SIG-M5 treated with dmso at 0.1 percent for 504 hours (cell line): ENCODE measurements around the gene ORM2.
"Not testable (repeated sequence)": the region's sequence is repeated elsewhere in the genome, so short reads cannot be mapped to it uniquely, and the experiment has no call there.

Source experiments
- DNase-seq: peaks from one replicate; lab custom pipeline; 2025; ENCODE audit not compliant: unreplicated experiment; lab: John Stamatoyannopoulos, UW

Gene ORM2

DNA sequence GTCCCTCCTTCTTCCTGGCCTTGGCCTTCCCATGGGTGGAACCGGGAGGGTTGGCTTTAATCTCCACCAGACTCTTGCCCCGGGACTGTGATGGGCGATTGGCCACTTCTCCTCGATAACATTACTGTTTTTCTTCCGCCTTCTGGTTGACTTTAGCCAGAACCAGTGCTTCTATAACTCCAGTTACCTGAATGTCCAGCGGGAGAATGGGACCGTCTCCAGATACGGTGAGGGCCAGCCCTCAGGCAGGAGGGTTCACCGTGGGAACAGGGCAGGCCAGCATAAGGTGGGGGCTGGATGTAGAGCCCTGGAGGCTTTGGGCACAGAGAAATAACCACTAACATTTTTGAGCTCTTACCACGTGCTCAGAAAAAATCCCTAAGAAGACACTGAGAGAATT, 967 bp downstream of the ORM2 start:
- DNase-seq = no peak

DNA sequence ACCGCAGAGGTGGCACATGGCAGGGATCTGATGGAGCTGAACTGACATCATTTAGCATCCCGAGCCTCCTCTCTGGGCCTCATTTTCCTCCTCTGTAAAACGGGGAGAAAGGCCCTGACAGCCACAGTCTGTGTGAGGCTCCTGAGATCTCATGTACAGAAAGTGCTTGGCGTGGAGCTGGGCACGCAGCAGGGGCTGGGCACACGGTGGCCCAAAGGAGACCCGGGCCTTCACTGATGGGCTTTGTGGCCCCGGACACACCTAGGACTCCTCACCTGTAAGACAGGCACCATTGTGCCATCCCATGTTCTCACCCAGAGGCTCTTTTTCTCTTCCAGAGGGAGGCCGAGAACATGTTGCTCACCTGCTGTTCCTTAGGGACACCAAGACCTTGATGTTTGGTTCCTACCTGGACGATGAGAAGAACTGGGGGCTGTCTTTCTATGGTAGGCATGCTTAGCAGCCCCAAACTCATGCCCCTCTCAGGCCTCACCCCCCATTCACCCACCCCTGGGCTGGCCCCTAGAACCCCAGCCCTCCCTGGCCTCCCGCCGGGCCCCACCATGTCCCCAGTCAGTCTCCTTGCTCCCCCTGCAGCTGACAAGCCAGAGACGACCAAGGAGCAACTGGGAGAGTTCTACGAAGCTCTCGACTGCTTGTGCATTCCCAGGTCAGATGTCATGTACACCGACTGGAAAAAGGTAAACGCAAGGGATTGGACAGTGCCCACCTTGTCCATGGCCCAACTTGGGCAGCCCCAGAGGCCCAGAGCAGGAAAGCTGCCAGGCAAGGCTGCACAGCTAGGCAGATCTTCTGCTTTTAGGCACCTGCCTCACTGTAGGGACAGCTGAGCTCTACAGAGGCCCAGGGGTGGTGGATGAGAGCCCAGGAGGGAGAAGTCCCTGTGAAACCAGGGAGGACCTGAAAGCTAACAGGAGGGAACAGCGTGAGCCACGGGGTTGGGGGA, 1.8 kb downstream of the ORM2 start:
- not testable (repeated sequence) for DNase-seq

DNA sequence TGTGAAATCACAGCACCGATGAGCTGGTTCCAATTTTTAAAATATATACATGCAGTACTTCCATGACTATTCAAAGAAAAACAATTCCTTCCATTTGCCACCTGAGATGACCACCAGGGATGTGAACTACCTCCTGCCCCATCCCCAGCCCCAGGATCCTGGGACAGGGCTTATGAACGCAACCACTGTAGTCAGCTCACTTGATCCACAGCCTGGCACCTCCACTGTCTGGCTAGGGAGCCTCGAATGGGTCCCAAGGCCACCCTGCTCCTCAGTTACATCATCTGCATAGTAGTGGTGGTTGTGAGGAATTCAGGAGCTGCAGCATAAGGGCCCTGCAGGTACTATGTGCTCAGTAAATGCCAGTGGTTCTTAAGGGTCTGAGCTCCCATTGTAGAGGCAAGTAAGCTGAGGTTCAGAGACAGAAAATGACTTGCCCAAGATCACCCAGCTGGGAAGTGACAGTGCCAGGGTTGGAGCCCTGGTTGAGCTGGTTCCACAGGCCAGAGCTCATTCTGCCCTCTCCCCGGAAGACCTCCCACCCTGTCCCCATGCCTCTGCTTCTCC, 2.9 kb downstream of the ORM2 start:
- not testable (repeated sequence) for DNase-seq

DNA sequence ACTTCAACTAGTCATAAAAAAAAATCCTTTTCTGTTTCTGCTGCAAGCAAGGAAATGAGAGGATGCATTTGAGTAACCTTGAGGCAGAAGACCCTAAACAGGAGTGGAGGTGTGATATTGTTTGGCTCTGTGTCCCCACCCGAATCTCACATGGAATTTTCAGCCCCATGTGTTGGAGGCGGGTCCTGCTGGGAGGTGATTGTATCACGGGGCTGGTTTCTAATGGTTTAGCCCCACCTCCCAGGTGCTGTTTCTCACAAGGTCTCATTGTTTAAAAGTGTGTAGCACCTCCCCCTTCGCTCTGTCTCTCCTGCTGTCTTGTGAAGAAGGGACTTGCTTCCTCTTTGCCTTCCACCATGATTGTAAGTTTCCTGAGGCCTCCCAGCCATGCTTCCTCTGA, 4.0 kb downstream of the ORM2 start:
- not testable (repeated sequence) for DNase-seq

DNA sequence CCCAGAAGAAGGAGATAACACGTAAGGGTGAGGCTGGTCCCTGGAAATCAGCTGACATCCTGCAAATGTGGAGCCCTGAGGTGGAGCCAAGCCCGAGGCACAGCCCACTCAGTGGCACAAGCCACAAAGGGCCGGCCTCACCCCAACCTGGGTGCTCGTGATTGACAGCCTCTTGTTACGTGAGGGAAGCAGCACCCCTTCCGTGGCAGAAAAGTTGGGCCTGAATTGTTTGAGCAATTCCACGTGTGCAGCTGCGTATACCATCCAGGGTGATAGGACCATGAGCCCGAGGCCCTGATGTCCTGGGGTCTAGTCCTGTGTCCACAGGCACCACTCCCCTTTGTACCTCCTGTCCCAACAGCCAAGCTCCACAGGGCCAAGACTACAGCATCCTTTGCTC, 4.8 kb downstream of the ORM2 start:
- DNase-seq = no peak

DNA sequence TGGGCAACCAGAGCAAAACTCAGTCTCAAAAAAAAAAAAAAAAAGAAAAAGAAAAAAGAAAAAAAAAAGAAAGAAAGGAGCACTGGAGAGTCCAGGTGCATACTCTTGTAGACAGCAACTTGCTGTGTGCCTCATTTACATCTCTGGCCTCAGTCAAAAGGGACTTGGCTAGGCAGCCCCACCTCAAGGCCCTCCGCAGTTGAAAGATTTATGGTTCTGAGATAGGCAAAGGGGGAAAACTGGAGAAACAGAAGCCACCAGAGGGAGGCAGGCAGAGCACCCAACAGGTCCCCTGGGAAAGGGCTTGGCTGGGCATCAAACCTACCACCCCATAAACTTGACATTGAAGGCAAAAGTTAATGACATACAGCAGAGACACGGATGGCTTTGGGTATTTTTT, 6.1 kb downstream of the ORM2 start:
- DNase-seq = no peak

DNA sequence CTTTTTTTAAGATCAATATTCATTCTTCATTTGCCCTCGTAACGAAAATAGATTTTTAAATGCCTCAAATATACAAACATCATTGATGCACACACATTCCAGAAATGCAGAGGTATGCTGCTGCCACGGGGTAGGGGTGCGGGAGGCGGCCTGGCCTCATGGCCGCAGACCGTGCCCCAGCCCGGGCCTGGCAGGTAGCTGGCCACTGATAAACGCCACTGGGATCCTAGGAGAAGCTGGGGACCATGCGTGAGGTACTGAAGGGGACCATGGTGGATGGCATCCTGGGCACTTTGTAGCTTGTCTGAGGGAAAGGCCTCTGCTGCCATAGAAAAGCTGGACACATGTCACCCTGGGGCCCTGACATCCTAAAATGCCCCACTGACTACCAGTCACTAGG, 6.5 kb downstream of the ORM2 start:
- no peak for DNase-seq

DNA sequence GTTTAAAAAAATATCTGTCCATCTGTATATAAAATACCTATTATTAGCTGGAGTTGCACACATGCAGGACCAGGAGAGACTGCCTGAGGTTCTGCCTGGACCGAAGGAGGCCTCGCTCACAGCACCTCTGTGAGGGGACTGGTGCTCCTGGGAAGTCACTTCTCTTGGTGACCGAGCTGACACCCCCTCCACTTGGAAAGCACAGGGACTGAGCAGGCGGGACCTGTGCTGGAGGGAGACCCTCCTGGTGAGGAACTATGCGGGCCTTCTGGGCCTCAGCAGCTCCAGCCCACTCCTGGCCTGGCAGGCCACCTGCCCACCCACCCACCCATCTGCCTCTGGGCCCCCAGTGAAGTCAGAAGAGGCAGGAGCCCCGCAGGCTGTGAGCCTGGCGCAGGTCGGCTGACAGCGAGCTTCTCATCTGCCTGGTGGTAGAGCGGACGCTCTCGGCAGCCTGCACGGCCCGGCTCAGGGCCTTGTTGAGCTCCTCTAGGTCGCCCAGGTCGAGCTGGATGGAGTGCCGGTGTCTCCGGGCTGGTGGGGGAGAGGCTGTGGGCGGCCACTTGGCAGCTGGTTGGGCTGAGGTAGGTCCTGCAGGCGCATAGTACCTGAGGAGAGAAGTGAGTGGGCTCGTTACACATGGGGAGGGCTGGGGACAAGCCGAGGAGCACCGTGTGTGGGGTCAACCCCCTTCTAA, 7.2 kb downstream of the ORM2 start:
- no peak for DNase-seq

DNA sequence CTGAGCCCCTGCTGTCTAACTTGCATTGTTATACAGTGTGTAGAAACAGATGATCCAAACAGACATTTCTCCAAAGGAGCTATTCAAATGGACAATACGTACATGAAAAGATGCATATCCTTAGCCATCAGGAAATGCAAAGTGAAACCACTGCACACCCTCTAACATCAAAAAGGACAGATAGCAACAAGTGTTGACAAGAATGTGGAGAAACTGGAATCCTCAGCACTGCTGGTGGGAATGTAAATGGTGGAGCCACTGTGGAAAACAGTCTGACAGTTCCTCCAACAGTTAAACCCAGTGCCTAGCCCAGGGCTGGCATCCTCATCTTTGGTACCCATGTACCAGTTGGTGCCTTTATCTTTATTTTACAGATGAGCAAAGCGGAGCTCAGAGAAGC, 8.5 kb downstream of the ORM2 start:
- no peak for DNase-seq

DNA sequence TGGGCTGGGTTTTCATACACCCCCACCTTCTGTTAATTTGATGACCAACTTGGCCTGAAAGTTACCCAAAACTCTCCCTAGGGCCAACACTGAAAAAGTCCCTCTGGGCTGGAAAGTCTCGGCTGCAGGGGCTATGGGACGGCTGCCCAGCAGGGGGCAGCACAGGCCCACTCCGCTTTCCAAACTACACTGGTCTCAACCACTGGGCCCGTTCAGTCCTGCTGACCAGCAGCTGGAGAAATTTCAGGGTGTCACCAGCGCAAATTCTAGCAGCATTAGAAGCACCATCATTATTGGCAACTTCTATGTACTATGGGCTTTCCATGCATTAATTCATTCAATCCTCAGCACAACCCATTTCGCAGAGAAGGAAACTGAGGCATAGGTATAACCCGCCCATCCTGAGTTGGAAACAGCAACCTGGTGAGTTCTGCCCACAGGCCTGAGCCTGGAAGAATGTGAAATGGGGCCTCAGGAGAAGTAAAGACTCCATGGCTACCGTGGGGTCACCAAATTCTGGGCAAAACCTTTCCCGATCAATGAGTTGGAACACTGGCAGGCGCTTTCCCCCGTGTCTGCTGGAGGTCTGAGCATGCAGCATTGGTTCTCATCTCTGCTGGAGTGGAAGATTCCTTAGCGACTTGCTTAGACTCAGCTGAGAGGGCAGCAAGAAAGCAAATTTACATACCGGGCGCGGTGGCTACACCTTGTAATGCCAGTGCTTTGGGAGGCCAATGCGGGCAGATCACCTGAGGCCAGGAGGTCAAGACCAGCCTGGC, 9.7 kb downstream of the ORM2 start:
- DNase-seq = peak; percentile 38

DNA sequence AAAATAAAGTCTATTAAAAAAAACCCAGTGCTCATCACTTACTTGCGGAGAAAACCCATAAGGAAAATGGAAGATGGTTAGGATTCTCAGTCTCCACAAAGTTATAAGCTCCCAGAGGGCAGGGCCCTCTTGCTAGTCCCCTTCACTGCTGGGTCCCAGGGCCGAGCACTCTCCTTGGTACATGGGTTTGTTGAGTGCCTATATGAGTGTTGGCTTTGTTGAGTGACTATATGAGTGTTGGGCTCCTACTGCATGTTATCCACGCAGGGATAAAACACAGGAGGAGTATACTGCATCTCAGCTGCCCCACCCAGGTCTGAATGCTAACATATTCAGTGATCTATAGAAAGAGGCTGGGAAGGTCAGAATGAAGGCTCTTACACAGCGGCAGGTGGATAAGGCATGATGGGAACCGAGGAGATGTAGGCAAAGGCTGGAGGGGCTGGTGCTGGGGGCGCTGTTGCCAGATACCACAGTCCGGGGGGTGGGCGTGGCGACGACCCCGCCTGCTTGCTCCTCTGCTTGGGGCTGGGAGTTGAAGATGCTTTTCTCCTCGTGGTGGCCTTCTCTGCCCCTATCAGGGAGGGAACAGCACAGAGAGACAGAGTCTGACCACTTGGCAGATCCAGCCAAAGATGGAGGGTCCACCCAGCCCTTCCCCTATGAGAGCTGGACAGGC, 11.6 kb downstream of the ORM2 start:
- no peak for DNase-seq

DNA sequence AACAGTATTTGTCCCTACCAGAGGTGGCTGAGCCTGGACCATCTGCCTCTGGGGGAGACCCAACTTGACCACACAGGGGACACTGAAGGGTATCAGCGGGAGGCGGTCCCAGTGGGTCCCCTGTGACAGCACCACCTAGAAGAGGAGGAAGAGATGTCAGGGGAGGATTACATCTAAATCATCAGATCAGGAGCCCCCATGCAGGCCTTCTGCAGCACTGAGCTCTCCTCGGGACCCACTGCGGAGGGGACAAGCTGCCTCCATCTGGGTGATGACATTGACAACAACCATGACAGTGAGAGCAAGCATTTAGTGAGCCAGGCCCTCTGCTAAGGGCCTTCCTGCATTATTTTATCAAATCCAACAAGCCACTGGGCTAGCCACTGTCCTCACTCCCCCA, 12.3 kb downstream of the ORM2 start:
- DNase-seq = no peak

DNA sequence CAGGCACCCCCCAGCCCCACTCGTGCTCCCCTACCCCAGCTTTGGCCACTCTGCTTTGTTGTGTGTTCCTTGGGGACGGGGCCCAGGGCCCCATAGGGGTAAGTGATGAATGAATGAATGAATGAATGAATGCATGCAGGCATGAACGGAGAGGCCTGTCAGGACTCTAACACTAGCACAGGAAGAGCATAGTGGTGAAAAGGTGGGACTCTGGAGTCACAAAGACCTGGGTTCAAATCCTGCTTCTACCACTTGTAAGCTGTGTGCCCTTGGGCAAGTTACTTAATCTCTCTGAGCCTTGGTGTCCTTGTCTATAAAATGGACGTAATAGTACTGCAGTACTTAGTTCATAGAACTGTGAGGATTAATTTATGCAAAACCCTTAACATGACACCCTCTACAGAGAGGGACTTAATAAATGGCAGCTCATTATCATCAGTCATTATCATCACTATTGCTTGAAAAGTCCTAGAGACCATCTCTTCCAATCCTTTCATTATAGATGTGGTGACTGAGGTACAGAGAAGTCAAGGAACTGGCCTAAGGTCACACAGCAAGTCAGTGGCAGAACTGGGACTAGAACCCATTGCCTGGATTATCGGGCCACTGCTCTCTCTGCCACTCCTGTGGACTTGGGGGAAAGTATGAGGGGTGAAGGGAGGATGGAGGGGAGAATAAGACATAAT, 13.2 kb downstream of the ORM2 start:
- no peak for DNase-seq

DNA sequence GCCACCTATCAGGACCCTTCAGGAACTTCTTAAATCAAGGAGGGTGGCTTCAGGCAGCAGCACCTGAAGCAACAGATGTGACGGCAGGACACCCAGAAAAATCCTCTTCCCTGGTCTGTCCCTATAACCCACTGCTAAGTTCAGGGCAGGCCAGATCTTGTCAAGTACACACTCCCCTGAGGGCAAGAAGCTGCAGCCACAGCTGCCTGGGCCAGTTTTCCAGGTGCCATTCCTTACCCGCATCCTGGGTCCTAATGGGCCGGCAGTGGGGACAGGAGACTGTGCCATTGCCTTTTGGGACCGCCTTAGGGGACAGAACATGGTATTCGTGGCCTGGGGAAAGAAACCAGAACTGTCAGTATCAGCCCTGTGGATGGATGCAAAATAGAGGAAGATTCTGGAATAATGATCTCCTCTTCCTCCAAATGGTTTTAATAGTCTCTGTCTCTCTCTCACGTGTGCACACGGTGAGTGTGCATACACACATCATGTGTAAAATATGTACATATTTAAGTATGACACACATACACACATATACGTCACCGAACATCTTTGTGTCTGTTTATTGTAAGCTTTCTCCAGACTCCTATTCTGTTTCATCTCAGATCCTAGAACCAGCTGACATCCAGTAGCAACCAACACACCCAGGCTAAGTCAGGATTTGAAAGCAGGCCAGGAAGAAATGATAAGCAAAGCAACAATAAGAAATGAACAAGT, 14.0 kb downstream of the ORM2 start:
- no peak for DNase-seq

DNA sequence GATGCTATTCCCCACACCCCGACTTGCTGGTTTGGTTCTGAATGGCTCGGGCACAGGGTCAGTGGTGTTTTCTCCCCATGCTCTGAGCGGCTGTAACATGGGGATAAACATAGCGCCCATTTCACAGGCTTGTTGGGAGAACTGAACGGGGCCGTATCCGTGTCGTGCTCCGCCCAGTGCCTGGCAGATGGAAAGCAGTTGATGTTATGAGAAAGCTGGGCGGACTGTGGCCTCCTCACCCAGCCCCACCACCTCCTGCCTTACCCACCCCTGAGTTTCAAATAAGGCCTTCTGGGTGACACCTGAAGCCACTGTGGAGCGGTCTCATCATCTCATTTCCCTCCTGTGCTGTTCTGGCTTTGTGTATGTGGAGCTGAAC, 14.5 kb downstream of the ORM2 start:
- DNase-seq = no peak

DNA sequence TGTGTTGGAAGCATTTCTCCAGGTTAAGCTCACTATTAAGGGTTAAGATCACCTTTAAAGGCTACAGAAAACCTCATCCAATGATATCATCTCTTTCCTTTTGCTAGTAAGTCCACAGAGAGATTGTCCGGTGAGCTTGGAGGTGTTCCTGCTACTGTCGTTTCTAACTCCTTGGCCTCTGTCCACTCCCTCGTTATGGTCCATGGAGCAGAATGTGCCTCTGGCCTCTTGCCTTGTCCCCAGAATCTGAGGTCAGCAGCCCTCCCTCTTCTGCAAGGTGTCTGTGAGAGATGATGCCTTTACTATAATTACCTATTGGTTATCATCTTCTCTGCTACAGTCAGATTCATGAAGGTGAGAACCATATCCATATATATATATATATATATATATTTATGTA, 15.0 kb downstream of the ORM2 start:
- no peak for DNase-seq

DNA sequence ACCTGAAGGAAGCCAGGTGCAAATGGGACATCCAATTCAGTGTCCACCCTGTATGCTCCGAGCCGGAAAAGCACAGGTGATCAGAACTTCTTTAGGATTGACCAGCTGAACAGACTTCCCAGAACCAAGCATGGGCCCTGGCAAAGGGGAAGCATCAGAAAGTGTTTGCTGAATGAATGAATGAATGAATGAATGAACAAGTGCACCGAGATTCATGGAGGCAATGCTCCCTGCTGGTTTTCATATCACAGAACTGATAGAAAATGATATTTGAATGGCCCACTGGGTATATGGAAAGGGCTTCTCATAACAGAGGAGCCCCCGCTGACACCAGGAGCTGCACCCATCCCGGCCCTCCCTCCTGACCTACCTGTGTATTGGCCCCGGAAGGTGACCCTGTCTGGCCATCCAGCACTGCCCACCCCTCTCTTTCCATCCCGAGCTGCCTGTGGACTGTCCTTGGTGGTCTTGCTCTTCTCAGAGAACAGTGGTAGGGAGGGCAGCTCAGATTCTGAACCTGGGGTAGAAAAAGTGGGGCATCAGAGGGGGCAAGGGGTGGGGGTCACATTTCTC, 15.9 kb downstream of the ORM2 start:
- no peak for DNase-seq

DNA sequence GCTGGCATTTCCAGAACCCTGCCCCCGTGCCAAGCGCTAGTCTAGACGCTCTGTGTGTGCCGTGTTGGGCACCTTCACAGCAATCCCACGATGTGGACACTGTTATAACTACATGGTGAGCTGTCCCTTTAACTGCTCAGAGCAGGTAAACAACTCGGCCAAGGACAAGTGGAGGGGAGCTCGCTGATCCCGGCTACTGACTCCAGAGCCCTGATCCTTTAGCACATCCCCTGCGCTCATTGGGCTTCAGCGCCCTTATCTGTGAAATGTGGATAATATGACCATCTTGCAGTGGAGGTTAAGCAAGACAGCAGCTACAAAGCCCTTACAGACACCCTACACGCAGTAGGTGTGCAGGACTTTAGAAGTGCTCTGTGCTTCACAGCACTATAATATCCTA, 16.5 kb downstream of the ORM2 start:
- DNase-seq = no peak

DNA sequence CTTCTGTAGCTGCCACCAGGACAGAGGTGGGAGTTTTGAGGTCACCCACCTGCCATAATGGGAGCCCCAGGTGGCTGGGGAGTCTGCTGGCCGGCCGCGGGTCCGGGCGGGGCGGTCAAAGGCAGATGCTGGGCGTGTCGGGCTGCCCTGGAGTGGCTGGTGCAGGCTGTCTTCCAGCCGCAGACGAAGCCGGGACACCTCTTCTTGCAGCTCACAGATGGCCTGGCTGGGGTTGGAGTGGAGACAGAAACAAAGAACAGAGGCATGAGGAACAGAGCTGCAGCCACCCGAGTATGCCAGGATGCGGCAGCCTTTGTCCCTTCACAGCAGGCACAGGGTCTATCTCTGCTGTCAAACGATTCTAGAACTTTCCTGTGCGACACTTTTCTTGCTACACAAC, 18.0 kb downstream of the ORM2 start:
- DNase-seq = no peak
